NB4 (cell line): ENCODE measurements around the gene TSPAN32.

ENCODE experiments used
- CTCF ChIP-seq: IDR thresholded peaks from one replicate; pipeline ENCODE4 v1.5.1; 2012; ENCODE audit warnings: low read depth, low read length
- MAX ChIP-seq: IDR thresholded peaks from 2 replicates; pipeline ENCODE4 v1.6.1; 2011; ENCODE audit warnings: low read depth, low read length
- POLR2A ChIP-seq: IDR thresholded peaks from 2 replicates; pipeline ENCODE4 v1.6.1; 2011; ENCODE audit warnings: mild to moderate bottlenecking; ENCODE audit not compliant: insufficient read length; ENCODE audit errors: extremely low read depth

GRCh38 chr11:2265396-2265795, 36.4 kb upstream of the TSPAN32 start:
- TF ChIP-seq CTCF (no peak), POLR2A (no peak), MAX (no peak)
